HFF-Myc (cell line): ENCODE results near the gene CXCR6.
A peak's percentile ranks its signal among the peaks of the same experiment; 100 is the strongest.

Source experiments
- DNase-seq: peaks from one replicate; pipeline ENCODE4 v3.0.0-alpha.2; 2011; ENCODE audit warnings: low read depth; ENCODE audit errors: extremely low read depth
- H3K4me3 ChIP-seq: replicated peaks from 2 replicates; pipeline ENCODE4 v1.5.1; 2011; ENCODE audit warnings: low read depth, mild to moderate bottlenecking, control low read depth, low read length
- TF ChIP-seq, protein P1 (sequence below): IDR thresholded peaks from 2 replicates; pipeline ENCODE4 v1.5.1; 2012; ENCODE audit warnings: mild to moderate bottlenecking, low read depth, low read length, control low read depth; ENCODE audit errors: missing control alignments

The CXCR6 gene

DNA sequence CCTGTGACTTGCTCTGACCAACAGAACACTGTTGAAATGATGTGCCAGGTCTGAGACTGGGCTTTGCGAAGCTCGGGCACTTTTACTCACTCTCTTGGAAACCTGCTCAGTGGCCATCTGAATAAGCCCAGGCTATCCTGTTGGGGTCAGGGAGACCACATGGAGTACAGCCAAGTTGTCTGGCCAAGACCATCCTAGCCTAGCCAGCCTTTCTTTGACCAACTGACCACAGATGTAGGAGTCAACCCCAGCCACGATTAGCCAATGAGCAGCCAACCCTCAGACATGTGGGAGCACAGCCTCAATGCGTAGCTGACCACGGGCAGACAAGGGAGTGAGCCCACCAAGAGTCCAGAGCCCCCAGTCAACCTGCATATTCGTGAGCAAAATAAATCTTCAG is 30.8 kb upstream of the CXCR6 start:
- no peak for DNase-seq
- no peak overlapping the region for H3K4me3 ChIP-seq
- TF ChIP-seq, protein P1, sequence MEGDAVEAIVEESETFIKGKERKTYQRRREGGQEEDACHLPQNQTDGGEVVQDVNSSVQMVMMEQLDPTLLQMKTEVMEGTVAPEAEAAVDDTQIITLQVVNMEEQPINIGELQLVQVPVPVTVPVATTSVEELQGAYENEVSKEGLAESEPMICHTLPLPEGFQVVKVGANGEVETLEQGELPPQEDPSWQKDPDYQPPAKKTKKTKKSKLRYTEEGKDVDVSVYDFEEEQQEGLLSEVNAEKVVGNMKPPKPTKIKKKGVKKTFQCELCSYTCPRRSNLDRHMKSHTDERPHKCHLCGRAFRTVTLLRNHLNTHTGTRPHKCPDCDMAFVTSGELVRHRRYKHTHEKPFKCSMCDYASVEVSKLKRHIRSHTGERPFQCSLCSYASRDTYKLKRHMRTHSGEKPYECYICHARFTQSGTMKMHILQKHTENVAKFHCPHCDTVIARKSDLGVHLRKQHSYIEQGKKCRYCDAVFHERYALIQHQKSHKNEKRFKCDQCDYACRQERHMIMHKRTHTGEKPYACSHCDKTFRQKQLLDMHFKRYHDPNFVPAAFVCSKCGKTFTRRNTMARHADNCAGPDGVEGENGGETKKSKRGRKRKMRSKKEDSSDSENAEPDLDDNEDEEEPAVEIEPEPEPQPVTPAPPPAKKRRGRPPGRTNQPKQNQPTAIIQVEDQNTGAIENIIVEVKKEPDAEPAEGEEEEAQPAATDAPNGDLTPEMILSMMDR = no peak

DNA sequence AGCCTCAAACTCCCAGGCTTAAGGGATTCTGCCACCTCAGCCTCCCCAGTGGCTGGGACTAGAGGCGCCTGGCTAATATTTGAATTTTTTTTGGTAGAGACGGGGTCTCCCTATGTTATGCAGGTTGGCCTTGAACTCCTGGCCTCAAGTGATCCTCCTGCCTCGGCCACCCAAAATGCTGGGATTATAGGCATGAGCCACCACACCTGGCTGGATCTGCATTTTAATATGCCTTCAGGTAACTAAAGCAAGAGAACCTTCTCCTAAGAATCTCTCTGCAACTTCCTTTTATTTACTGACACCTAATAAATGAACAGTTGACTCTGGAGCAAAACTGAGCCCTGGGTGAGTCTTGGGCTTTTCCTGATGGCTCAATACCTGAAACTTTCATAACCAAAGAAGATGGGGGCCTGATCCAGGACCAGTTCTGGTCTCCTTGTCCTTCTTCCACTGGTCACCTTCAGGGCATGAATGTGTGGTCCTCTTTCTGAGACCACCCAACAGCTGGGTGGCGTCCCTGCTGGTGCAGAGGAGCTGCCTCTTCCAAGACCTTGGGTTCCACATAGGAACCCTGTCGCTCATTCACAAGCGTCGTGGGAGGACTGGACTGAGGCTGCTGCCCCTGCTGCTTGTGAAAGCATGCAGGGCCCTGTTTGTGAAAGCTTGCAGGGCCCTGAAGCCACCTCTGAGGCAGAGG is 28.8 kb upstream of the CXCR6 start:
- DNase-seq = no peak
- no peak overlapping the region for H3K4me3 ChIP-seq
- TF ChIP-seq, protein P1 = no peak

DNA sequence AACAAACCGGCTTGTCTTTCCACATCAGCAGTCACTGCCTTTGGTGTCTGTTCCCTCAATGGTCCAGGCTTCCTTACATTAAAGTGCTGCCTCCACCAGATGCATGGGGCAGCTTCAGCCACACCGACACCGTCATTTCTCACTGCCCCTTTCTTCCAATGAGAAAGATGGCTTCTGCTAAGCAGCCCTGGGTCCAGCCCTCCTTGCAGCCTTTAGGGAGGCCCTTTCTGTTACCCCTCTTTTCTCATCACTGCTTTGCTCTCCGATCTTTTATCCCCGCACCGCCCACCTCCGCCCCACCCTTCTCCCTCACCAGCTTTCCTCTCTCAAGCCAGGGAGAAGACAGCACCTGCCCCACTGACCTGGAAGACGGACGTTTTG is 28.2 kb upstream of the CXCR6 start:
- no peak for DNase-seq
- no peak overlapping the region for H3K4me3 ChIP-seq
- TF ChIP-seq, protein P1 = no peak

DNA sequence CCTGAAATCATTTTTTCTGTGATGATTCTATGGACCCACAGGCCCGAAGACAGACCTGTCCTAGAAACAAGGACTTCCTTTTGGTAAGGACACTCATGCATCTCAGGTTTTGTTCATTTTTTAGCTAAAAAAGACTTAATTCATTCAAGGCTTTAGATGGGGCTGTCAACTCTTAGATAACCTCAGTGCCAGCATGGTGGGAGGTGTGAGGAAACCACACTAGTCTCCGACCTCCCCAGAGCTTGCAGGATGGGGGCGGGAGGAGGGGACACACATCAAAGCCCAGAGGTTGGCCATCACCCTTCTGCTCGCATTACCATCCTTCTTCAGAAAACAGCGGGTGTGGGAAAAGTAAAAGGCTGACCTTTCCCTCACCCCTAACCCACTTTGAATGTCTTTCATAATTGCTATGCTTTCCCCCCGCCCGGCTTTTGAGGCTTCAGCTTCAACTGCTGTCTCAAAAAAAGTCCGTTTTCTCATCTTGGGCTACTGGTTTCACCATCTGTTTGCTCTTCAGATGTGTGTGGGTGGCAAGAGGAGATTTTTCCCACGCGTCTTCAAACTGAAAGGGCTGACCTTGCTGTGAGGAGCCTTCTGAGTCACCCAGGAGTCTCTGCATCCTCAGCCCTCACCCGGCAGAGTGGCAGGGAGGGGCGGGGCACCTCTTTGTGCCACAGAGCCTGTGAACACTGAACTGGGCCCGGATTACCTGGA is 27.6 kb upstream of the CXCR6 start:
- DNase-seq = peak; percentile 51
- no peak overlapping the region for H3K4me3 ChIP-seq
- TF ChIP-seq, protein P1 = no peak

DNA sequence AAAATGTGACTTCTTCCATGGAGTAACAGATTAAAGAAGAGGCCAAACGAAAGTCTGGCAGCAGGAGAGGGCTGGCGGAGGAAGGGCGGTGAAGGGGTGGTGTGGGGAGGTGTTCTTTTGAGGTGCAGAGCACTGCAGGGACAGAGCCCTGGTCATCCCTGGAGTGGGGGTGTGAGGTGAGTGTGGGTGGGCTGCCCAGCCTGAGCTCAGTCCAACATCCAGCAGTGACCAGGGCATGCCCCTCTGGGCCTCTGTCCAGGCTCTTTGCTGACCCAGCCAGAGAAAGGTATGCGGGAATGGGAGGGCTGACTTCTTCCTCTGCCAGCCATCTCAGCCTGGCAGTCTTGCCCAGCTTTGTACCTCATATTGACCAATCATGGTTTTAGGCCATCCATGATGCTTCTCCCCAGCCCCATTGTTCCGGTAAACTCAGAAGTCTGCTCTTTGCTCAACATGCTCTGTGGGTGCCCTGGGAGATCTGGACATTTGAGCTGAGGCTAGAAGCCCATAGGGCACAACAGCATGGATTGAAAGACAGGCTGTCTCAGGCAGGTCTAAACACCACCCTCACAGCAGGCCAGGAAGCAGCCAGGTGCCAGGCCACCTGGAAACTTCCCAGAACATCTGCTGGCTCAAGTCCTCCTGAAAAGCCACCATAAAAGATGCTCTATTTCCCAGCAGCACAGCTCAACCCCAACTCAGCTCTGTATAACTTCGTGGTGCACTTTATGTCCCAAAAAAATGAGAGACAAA is 25.9 kb upstream of the CXCR6 start:
- no peak overlapping the region for H3K4me3 ChIP-seq
- DNase-seq = no peak
- TF ChIP-seq, protein P1 = no peak

DNA sequence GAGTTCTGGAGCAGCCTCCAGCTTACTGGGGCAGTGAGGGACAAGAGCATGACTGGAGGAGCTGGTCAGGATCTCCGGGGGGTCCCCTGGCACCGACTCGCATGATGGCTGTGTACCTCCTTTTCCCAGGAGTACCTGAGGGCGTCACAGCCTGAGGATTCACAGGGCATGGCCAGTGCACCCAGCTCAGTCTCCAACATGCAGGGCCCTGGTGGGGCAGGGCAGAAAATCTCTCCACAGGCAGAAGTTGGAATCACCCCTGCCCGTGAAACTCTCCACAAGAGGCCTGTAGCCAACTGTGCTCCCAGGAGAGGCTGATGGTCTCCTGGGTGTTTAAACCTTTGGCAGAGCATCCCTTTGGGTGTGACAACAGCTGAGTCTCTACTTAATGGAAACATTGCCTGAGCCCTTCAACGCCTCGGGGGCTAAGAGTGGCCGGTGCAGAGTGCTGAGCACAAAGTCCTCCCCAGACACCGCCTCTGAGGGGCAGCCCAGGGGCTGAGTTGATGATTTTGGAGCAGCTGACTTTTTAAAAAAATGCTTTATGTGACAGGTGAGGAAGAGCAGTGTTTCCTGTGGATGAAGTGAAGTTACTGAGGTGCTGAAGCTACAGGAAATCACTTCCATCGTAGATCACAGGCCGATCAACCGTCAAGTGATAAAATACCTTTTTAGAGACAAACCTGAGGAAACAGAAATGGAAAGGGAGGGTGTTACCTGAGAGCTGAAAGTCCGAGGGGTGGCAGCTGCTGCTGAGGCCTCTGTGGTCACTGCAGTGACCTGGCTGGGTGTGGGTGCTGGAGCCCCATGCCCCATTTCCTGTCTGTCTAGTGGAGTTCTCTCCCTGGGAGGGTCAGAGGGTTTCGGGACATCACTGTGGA is 21.9 kb upstream of the CXCR6 start:
- TF ChIP-seq, protein P1 = no peak

More for the DNA sequence above, 21.9 kb upstream of the CXCR6 start:
- no peak overlapping the region for H3K4me3 ChIP-seq
- no peak for DNase-seq
